GM18870 (cell line): ENCODE data around the gene SDR42E2.
"Not testable (repeated sequence)": the region's sequence is repeated elsewhere in the genome, so short reads cannot be mapped to it uniquely, and the experiment has no call there.

Source experiments
- ATAC-seq: cut with Tn5 transposase; IDR thresholded peaks from one replicate; pipeline ENCODE4 v1.9.1; 2021; ENCODE audit warnings: moderate library complexity; ENCODE audit not compliant: unreplicated experiment

Gene SDR42E2

GRCh38 chr16:22161999-22162655, at the start of gene SDR42E2:
TSS of gene SDR42E2 (plus strand) at chr16:22162506. CDS start at chr16:22165583, 3,077 bp downstream.
- no peak for ATAC-seq

GRCh38 chr16:22116095-22116700, 46.1 kb upstream of the SDR42E2 start:
- no peak for ATAC-seq

- no peak for ATAC-seq
Observed at GRCh38 chr16:22117609-22118008, 44.7 kb upstream of the SDR42E2 start.

- no peak for ATAC-seq
Observed at GRCh38 chr16:22120440-22120839, 41.9 kb upstream of the SDR42E2 start.

- ATAC-seq = no peak
Observed at GRCh38 chr16:22122239-22122638, 40.1 kb upstream of the SDR42E2 start.

GRCh38 chr16:22123146-22123545, 39.2 kb upstream of the SDR42E2 start:
- ATAC-seq = no peak

- ATAC-seq = no peak
Observed at GRCh38 chr16:22123759-22124490, 38.4 kb upstream of the SDR42E2 start.

- ATAC-seq = no peak
Observed at GRCh38 chr16:22124583-22125284, 37.6 kb upstream of the SDR42E2 start.

- no peak for ATAC-seq
Observed at GRCh38 chr16:22126037-22126558, 36.2 kb upstream of the SDR42E2 start.

- not testable (repeated sequence) for ATAC-seq
Observed at GRCh38 chr16:22128537-22128936, 33.8 kb upstream of the SDR42E2 start.

- no peak for ATAC-seq
Observed at GRCh38 chr16:22130528-22130927, 31.8 kb upstream of the SDR42E2 start.

GRCh38 chr16:22132801-22133200, 29.5 kb upstream of the SDR42E2 start:
- no peak for ATAC-seq

GRCh38 chr16:22138482-22138881, 23.8 kb upstream of the SDR42E2 start:
- no peak for ATAC-seq

- no peak for ATAC-seq
Observed at GRCh38 chr16:22139008-22139407, 23.3 kb upstream of the SDR42E2 start.

- no peak for ATAC-seq
Observed at GRCh38 chr16:22139732-22140131, 22.6 kb upstream of the SDR42E2 start.

- ATAC-seq = no peak
Observed at GRCh38 chr16:22141767-22142166, 20.5 kb upstream of the SDR42E2 start.

- ATAC-seq = no peak
Observed at GRCh38 chr16:22144520-22144919, 17.8 kb upstream of the SDR42E2 start.

GRCh38 chr16:22147853-22148252, 14.5 kb upstream of the SDR42E2 start:
- ATAC-seq = no peak

- no peak for ATAC-seq
Observed at GRCh38 chr16:22151246-22151998, 10.9 kb upstream of the SDR42E2 start.

GRCh38 chr16:22152316-22152715, 10.0 kb upstream of the SDR42E2 start:
- no peak for ATAC-seq
